Prostate gland (tissue), 2 donors: ENCODE measurements around the gene SPOCK1.

ENCODE experiments used
- CTCF ChIP-seq, 4 experiments: fragments of 200-600 bp in 2 of 4; fragments of 450-650 bp in 2 of 4; sonication (generic) in 2 of 4; IDR thresholded peaks; 1 replicate in 3 of 4; 2 replicates in 1 of 4; pipeline ENCODE4 v1.5.1; 2016 to 2019; ENCODE audit warnings: antibody characterized with exemption in 4 of 4, mild to moderate bottlenecking in 2 of 4, moderate library complexity in 2 of 4
- POLR2A ChIP-seq: fragments of 450-650 bp; IDR thresholded peaks from one replicate; pipeline ENCODE4 v1.6.1; 2016; ENCODE audit warnings: antibody characterized with exemption, mild to moderate bottlenecking
- POLR2AphosphoS5 ChIP-seq: sonication (generic); formaldehyde crosslinking; IDR thresholded peaks from one replicate; pipeline ENCODE4 v1.6.1; 2017; ENCODE audit warnings: antibody characterized with exemption

GRCh38 chr5:137432376-137432775, 66.8 kb downstream of the SPOCK1 start:
- TF ChIP-seq CTCF (IDR thresholded peaks at IDR 0.05) (no peak), POLR2A (no peak), POLR2AphosphoS5 (no peak)
